KOPT-K1 (cell line): Measurements from ENCODE around the gene TBX4.

ENCODE experiments used
- H3K27ac ChIP-seq: fragments of 200-600 bp; sonication (generic); 2 replicates; pipeline ENCODE4 v1.5.1; 2016; ENCODE audit warnings: antibody characterized with exemption, mild to moderate bottlenecking, low read depth, low read length; ENCODE audit not compliant: poor library complexity, severe bottlenecking
- H3K36me3 ChIP-seq: fragments of 200-600 bp; sonication (generic); 2 replicates; pipeline ENCODE4 v1.5.1; 2017; ENCODE audit warnings: antibody characterized with exemption, mild to moderate bottlenecking, low read length, moderate library complexity; ENCODE audit not compliant: insufficient read depth
- H3K9me3 ChIP-seq: fragments of 200-600 bp; sonication (generic); 2 replicates; pipeline ENCODE4 v1.5.1; 2017; ENCODE audit warnings: antibody characterized with exemption, low read length, mild to moderate bottlenecking; ENCODE audit not compliant: insufficient read depth, poor library complexity, severe bottlenecking

The TBX4 gene

DNA sequence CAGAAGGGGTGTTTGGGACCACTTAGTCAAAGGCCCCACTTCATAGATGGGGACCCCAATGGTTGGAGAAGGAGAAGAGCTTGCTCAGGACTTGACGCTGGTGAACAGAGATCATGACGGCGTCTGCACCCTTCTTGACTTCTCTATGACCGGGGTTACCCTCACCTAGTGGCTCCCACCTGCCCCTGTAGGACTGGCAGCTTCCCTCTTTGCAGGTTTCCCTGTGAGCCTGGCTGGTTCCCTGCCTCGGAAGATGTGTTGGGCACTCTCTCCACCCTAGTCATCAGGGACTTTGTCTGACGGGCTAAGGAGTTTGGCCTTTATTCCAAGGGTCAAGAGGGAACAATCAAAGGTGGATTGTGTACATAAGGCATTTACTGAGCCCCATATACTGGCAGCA is 22.7 kb downstream of the TBX4 start:
- H3K36me3 ChIP-seq, result no peaks in the 10 kb centered on the region
- no peaks in the 10 kb centered on the region for H3K9me3 ChIP-seq
- no peak overlapping the region for H3K27ac ChIP-seq

DNA sequence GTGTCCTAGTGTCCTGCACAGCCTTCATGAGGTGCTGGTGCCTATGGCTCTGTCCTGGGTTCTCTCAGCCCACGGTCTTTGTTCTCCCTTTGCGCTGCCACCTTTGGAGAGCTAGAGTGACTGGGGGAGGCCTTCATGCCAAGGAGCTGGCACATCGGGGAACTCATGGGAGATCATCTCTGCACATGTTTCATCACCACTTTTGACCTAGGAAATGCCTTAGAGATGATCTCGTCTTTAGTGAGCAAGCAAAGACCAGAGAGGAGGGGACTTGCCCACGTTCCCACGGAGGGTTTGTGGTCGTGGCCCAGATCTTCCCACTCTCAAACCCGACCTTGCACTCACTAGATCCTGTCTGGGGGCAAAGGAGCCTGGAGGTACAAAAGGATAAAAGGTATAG is 23.5 kb downstream of the TBX4 start:
- no peaks in the 10 kb centered on the region for H3K9me3 ChIP-seq
- no peak overlapping the region for H3K27ac ChIP-seq
- no peaks in the 10 kb centered on the region for H3K36me3 ChIP-seq

DNA sequence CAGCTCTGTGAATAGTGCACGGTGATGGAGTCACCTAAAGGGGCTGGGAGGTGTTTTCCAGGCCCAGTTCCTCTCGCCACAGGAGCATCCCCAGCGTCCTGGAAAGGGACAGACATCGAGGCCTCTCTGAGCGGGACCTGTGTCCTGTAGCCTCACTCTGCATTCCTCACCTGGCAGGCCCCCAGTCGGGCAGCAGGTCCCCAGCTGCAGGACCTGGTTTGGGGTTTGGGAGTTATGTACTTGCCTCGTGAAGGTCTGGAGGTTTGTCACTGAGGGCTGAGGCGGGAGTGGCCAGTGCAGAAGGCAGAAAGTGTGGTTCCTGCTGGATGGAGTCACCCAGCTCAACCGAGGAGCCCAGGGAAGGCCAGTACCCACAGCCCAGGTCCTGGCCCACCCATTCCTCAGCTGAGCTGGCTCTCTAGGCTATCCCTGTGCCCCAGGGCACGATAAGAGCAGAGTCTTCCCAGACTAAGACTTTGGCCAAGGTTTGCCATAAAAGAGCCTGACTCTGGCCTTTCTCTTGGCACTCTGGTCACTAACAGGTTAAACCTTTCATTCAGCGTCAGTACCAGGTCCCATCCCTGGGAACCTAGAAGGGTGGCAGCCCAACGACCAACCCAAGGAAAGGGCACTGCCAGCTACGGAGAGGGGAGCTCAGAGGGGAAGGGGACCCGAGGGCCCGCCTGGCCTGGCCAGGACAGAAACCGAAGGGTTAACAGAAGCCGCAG is 24.4 kb downstream of the TBX4 start:
- no peaks in the 10 kb centered on the region for H3K9me3 ChIP-seq
- no peaks in the 10 kb centered on the region for H3K36me3 ChIP-seq
- no peak overlapping the region for H3K27ac ChIP-seq

DNA sequence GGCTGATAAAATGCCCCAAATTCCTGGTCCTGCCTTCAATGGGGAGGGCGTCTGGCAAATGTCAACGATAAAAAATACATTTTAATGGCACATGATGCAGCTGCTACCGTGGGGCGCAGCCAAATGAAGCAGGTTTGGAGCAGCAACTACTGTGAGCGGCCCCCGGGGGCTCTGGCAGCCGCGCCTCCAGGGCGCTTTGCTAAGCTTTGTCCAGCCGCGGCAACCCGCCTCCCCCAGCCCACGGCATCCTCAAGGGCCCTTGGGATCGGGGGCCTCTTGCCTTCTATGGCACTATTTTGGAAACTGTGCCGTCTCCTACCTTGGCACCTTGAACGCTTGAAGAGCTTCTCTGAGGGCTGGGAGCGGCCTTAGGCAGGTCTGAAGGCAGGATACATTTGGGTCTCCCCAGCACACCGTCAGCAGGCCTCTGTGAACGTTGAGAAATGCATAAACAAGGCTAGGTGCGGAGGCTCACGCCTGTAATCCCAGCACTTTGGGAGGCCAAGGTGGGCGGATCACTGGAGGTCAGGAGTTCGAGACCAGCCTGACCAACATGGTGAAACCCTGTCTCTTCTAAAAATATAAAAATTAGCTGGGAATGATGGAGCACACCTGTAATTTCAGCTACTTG is 25.1 kb downstream of the TBX4 start:
- Histone ChIP-seq H3K9me3 (no peaks in the 10 kb centered on the region), H3K36me3 (no peaks in the 10 kb centered on the region), H3K27ac (no peak overlapping the region)

DNA sequence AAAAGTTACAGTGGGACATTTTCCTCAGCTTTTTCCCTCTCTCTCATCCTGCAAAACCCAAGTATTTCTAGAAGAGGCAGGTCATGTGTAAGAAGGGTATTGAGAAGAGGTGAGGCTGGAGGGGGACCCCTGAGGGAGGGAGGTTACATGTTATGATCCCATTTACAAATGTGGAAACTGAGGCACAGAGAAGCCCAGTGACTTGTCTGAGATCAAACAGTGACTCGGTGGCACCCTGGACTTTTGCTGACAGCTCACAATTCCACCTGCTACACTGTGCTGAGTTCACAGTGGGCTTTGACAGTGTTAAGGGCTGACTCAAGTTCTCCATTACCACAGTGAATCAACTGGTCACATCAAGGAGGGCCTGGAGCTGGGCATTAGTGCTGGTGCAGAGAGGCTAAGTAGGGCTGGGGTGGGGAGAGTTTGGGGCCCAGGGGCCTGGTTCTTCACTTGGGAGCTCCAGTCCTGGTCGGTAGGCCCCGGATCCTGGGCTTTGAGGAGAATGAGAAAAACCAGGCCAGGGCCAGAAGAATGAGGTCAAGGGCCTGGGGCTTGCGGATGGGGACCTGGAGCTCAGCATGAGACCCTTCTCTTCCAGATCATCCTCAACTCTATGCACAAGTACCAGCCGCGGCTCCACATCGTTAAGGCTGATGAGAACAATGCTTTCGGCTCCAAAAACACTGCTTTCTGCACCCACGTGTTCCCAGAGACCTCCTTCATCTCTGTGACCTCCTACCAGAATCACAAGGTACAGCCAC is 26.0 kb downstream of the TBX4 start:
- H3K36me3 ChIP-seq, result no peaks in the 10 kb centered on the region
- no peaks in the 10 kb centered on the region for H3K9me3 ChIP-seq
- no peak overlapping the region for H3K27ac ChIP-seq

DNA sequence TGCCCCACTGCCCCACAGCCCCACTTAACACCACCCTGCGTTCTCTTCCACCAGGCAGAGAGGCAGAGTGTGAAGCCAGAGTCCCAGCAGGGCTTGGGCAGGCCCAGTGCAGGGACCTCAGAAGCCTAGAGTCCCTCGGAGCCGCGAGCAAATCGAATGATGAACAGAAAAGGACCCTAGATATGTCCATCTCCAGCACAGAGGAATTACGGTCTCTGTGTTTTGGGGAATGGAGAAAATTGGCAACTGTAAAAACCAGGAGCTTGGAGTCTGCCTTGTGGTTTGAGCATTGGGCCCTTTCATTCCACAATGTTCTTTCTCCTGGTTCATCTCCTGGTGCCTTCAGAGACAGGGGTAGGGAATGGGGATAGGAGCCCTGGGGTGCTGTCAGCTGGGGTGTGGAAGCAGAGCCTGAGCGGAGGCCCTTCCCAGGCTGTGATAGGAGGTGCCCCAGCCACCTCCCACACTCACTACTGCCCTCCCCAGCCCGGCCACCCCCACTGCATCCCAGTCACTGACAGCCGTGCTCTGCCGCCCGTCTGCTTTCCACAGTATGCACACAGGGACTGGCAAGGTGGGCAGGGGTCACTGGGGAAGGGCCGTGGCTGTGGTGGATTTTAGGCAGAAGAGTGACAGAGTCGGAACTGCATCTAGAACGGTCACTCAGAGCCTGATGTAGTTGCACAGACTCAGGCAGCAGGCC is 26.7 kb downstream of the TBX4 start:
- Histone ChIP-seq H3K27ac (no peak overlapping the region), H3K36me3 (no peaks in the 10 kb centered on the region), H3K9me3 (no peaks in the 10 kb centered on the region)

DNA sequence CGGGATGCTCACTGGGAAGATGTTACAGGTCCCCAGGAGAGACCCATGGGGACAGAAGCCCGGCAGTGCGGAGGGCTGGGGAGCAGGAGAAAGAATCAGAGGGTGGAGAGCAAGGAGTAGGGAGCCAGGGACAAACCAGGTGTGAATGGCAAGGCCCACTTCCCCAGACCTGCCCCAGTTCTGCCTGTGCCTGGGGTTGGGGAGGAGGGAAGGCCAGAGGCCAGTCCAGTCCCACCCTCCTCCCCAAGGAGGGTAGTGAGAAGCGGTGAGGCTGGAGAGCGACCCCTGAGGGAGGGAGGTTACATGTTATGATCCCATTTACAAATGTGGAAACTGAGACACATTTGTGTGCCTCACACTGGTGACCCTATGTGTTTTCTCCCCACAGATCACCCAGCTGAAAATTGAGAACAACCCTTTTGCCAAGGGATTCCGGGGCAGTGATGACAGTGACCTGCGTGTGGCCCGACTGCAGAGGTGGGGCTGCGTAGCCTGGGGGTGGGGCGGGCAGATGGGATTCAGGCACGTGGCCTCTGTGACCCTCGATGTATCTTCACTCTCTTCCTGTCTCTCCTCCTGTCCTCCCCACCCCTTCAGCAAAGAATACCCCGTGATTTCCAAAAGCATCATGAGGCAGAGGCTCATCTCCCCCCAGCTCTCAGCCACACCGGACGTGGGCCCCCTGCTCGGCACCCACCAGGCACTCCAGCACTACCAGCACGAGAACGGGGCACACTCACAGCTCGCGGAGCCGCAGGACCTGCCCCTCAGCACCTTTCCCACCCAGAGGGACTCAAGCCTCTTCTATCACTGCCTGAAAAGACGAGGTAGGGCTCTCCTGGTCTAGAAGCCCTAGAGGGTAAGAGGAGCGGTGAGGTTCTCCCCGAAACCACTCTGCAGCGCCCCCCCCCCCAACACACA is 27.5 kb downstream of the TBX4 start:
- H3K27ac ChIP-seq, result no peak overlapping the region
- no peaks in the 10 kb centered on the region for H3K9me3 ChIP-seq
- no peaks in the 10 kb centered on the region for H3K36me3 ChIP-seq

DNA sequence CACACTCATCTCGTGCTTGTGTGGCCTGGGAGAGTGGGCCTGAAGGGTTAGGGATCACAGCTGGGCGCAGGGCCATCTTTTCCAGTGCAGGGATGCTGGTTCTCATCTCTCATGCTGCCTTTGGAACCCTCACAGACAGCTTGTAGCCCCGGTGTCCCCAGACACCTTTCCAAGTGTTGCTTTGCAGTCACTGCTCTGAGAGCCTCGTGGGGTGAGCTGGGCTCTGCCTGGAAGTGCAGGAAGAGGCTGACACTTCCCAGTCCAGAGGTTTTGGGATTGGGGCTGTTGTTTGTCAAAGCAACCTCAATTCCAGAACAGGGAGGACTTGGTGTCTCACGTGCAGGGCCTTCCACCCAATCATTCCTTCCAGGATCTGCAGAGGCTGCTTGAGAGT is 28.2 kb downstream of the TBX4 start:
- H3K27ac ChIP-seq, result no peak overlapping the region
- no peaks in the 10 kb centered on the region for H3K9me3 ChIP-seq
- H3K36me3 ChIP-seq, result no peaks in the 10 kb centered on the region

DNA sequence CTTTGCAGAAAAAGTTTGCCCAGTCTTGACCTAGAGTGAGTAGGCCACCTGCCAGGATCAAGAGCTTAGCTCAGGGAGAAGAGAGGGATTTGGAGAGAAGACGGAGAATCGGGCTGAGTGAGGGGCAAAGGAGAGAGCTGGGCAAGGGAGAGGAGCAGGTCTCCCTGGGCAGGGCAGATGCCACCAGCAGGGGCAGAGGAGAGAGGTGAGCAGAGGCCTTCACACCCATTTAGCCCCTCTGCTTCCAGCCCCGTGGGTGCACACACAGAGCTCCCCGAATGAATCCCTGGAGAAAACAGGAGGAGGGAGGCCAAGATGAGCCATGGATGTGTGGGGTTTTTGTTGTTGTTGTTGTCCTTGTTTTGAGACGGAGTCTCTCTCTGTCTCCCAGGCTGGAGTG is 29.2 kb downstream of the TBX4 start:
- Histone ChIP-seq H3K27ac (no peak overlapping the region), H3K36me3 (no peaks in the 10 kb centered on the region), H3K9me3 (no peaks in the 10 kb centered on the region)

DNA sequence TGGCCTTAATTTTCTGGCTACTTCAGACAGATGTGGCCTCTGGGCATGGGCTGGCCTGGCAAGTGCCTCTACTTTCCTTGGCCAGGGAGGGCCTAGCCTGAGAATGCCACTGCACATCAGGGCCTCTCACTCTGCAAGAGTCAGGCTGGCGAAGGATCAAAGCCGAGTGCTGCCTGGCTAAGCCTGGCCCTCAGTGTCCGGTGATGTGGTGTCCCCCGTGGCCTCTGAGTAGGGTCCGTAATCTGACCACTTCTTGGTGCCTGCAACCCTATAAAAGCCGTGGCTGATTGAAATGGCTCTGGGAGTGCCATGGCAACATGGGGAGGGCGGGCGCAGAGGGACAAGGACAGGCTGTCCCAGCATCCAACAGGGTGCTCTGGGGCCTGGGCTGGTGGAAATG is 30.2 kb downstream of the TBX4 start:
- H3K9me3 ChIP-seq, result no peaks in the 10 kb centered on the region
- no peak overlapping the region for H3K27ac ChIP-seq

DNA sequence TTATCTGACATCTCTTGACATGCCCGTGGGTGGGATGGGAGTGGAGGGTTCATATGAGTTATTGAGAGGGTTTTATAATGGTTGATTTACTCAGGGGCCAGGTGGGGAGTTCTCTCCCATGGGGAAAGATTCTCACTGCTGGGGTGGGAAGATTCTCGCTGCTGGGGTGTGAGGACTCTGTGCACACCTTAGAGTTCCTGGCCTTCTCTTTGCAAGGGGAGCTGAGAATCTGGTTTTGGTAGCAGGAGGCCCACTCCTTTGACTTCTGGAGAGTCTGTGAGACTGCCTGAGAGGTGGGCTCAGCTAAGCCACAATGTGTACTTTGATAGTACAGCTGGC is 31.5 kb downstream of the TBX4 start:
- no peak overlapping the region for H3K27ac ChIP-seq
- no peaks in the 10 kb centered on the region for H3K9me3 ChIP-seq
- no peaks in the 10 kb centered on the region for H3K36me3 ChIP-seq

More for the DNA sequence above, 30.2 kb downstream of the TBX4 start:
- H3K36me3 ChIP-seq, result no peaks in the 10 kb centered on the region

DNA sequence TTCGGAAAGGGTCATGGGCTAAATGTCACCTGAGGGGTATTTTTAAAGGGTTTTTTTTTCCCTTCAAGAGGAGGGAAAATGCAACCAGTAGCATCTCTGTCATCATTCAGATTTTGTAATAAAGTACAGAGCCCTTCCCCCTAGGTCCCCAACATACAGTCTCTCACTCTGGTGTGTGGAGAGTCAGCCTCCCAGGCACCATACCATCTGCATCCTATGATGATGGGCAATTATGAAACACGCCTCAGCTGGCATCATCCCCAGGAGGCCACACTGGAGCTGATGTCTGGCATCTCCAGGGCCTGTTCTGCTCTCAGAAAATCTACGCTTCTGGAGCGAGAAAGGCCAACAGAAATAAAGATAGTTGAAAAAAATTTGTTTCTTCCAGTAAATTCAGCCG is 32.0 kb downstream of the TBX4 start:
- H3K36me3 ChIP-seq, result no peaks in the 10 kb centered on the region
- no peak overlapping the region for H3K27ac ChIP-seq
- no peaks in the 10 kb centered on the region for H3K9me3 ChIP-seq

DNA sequence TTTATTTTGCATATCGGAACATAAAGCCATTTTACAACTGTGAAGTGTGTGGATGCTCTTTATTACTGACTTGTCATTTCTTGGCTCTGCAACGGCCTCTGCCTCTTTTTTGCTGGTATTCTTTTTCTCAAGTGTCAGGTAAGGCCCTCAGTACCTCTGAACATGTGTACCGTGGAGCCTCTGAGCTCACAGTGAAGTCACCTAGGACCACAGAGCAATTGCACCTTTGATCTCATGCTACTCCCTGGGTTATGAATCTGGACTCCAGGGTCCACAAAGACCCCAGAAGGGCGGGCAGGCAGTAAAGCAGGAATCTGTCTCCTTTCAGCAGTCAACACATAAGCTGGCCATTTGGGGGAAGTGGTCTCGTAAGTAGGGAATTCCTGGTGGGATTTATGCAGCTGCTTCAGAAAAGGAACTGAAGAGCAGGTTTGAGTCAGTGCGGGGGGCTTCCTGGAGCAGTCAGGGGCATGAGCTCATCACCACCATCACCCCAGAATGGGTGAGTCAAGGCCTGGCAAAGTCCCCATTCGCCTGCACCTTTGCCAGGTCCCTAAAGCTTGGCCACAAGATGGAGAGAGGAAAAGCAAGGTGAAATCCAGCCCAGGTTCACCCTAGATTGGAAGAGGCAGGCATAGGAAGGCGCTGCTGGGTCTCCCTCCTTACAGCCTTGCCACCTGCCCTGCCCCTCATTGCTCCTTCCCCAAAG is 33.0 kb downstream of the TBX4 start:
- Histone ChIP-seq H3K36me3 (no peaks in the 10 kb centered on the region), H3K27ac (no peak overlapping the region), H3K9me3 (no peaks in the 10 kb centered on the region)
